H1 (cell line): Measurements from ENCODE around the gene IQSEC3. TPM values are rescaled to one million over a fixed set of nuclear protein-coding genes. Genes with fewer than 3 reads are reported as not detected.

ENCODE experiments used
- CTCF ChIA-PET: fragments of 300-600 bp; sonication (Branson Sonifier 250); formaldehyde crosslinking; loops from one replicate; lab custom pipeline; 2021; ENCODE audit not compliant: partially characterized antibody; lab: Charles Lee
- POLR2A ChIA-PET: fragments of 300-600 bp; sonication (Branson Sonifier 250); formaldehyde crosslinking; loops from one replicate; lab custom pipeline; 2021; ENCODE audit warnings: inconsistent platforms; ENCODE audit not compliant: partially characterized antibody; lab: Charles Lee
- DNase-seq, 2 experiments: peaks; one replicate each; pipeline versions ENCODE4 v3.0.0 to v3.0.0-alpha.2; 2010 to 2022; ENCODE audit warnings: low spot score in 2 of 2, low read depth in 1 of 2, mixed read lengths in 1 of 2
- FAIRE-seq: peaks from 2 replicates; lab custom pipeline; 2011; peaks lifted over from hg19 to GRCh38; lab: Jason Lieb, UNC
- H2AFZ ChIP-seq: 2 replicates; pipeline ENCODE4 v1.8.1; 2012; ENCODE audit warnings: low read length, inconsistent platforms
- H2AK5ac ChIP-seq: 2 replicates; pipeline ENCODE4 v1.6.1; 2013; ENCODE audit warnings: low read depth, low read length
- H2BK120ac ChIP-seq: replicated peaks from 2 replicates; pipeline ENCODE3; 2013; ENCODE audit warnings: low read depth, low read length, inconsistent platforms
- H2BK12ac ChIP-seq: 2 replicates; pipeline ENCODE4 v1.6.1; 2013; ENCODE audit warnings: low read depth, low read length
- H2BK15ac ChIP-seq: 2 replicates; pipeline ENCODE4 v1.6.1; 2013; ENCODE audit warnings: low read length
- H2BK20ac ChIP-seq: 2 replicates; pipeline ENCODE4 v1.6.1; 2013; ENCODE audit warnings: low read length
- H2BK5ac ChIP-seq: 2 replicates; pipeline ENCODE4 v1.6.1; 2013; ENCODE audit warnings: low read depth, low read length
- H3K14ac ChIP-seq: 2 replicates; pipeline ENCODE4 v1.6.1; 2013; ENCODE audit warnings: inconsistent platforms; ENCODE audit not compliant: insufficient read length
- H3K18ac ChIP-seq: 2 replicates; pipeline ENCODE4 v1.6.1; 2013; ENCODE audit warnings: low read length; ENCODE audit errors: extremely low read depth
- H3K23ac ChIP-seq: 2 replicates; pipeline ENCODE4 v1.6.1; 2013; ENCODE audit warnings: inconsistent platforms; ENCODE audit not compliant: insufficient read length
- H3K23me2 ChIP-seq: 2 replicates; pipeline ENCODE4 v1.6.1; 2013; ENCODE audit warnings: low read depth, low read length
- H3K27ac ChIP-seq: 2 replicates; pipeline ENCODE4 v1.6.1; 2011; ENCODE audit warnings: low read depth, low read length, inconsistent platforms
- H3K27me3 ChIP-seq, 4 experiments: replicated peaks in 1 of 4; 1 replicate in 1 of 4; 2 replicates in 3 of 4; pipeline versions ENCODE4 v1.6.1 to v1.8.1; 2011 to 2013; ENCODE audit warnings: low read length in 3 of 4, mild to moderate bottlenecking in 3 of 4, inconsistent platforms in 2 of 4, mixed read lengths in 2 of 4, moderate library complexity in 1 of 4; ENCODE audit not compliant: control insufficient read depth in 3 of 4, insufficient read depth in 3 of 4; ENCODE audit errors: extremely low read depth in 1 of 4
- H3K36me3 ChIP-seq, 4 experiments: 2 replicates each; pipeline versions ENCODE4 v1.6.1 to v1.8.1; 2011 to 2013; ENCODE audit warnings: mild to moderate bottlenecking in 4 of 4, low read length in 3 of 4, moderate library complexity in 2 of 4, control low read depth in 1 of 4, inconsistent platforms in 1 of 4; ENCODE audit not compliant: insufficient read depth in 4 of 4, control insufficient read depth in 2 of 4
- H3K4ac ChIP-seq: replicated peaks from 2 replicates; pipeline ENCODE3; 2013; ENCODE audit warnings: low read length, low read depth, mixed read lengths, inconsistent platforms; ENCODE audit not compliant: insufficient read length
- H3K4me1 ChIP-seq, 4 experiments: replicated peaks in 1 of 4; 1 replicate in 1 of 4; 2 replicates in 3 of 4; pipeline versions ENCODE4 v1.6.1 to v1.8.1; 2011 to 2013; ENCODE audit warnings: low read length in 3 of 4, inconsistent platforms in 2 of 4, mixed read lengths in 1 of 4; ENCODE audit not compliant: insufficient read depth in 4 of 4, control insufficient read depth in 3 of 4
- H3K4me2 ChIP-seq, 2 experiments: 2 replicates each; pipeline versions ENCODE4 v1.6.1 to v1.8.1; 2011 to 2013; ENCODE audit warnings: low read depth in 2 of 2, low read length in 2 of 2, control low read depth in 1 of 2, inconsistent platforms in 1 of 2, mild to moderate bottlenecking in 1 of 2; ENCODE audit not compliant: insufficient read depth in 1 of 2
- H3K4me3 ChIP-seq, 4 experiments: fragments of 200-600, 300-600 bp in 1 of 4; sonication (generic), shearing (Covaris generic), sonication (Bioruptor Twin) in 1 of 4; 2 replicates each; pipeline versions ENCODE4 v1.5.1 to v1.8.1; 2011 to 2016; ENCODE audit warnings: low read length in 4 of 4, low read depth in 3 of 4, control low read depth in 2 of 4, inconsistent platforms in 2 of 4, mild to moderate bottlenecking in 2 of 4, mixed read lengths in 1 of 4, moderate library complexity in 1 of 4; ENCODE audit not compliant: insufficient read depth in 2 of 4; ENCODE audit errors: extremely low read depth in 1 of 4
- H3K56ac ChIP-seq: replicated peaks from 2 replicates; pipeline ENCODE3; 2013; ENCODE audit warnings: low read depth, mild to moderate bottlenecking, mixed read lengths, low read length, inconsistent platforms; ENCODE audit not compliant: insufficient read length
- H3K79me1 ChIP-seq: 2 replicates; pipeline ENCODE4 v1.6.1; 2013; ENCODE audit warnings: low read depth, low read length, control low read depth
- H3K79me2 ChIP-seq, 2 experiments: 2 replicates each; pipeline versions ENCODE4 v1.6.1 to v1.8.1; 2012 to 2013; ENCODE audit warnings: low read length in 2 of 2, mild to moderate bottlenecking in 2 of 2, inconsistent platforms in 1 of 2; ENCODE audit not compliant: insufficient read depth in 2 of 2, control insufficient read depth in 1 of 2
- H3K9ac ChIP-seq, 4 experiments: replicated peaks in 1 of 4; 1 replicate in 1 of 4; 2 replicates in 3 of 4; pipeline versions ENCODE4 v1.6.1 to v1.8.1; 2011 to 2013; ENCODE audit warnings: low read depth in 3 of 4, low read length in 3 of 4, control low read depth in 2 of 4, mild to moderate bottlenecking in 2 of 4, moderate library complexity in 2 of 4, inconsistent platforms in 1 of 4; ENCODE audit errors: extremely low read depth in 1 of 4
- H3K9me3 ChIP-seq, 2 experiments: 2 replicates each; pipeline versions ENCODE4 v1.6.1 to v1.8.1; 2012 to 2013; ENCODE audit warnings: mild to moderate bottlenecking in 2 of 2, moderate library complexity in 2 of 2, control low read depth in 1 of 2, inconsistent platforms in 1 of 2, low read depth in 1 of 2, low read length in 1 of 2, mixed read lengths in 1 of 2; ENCODE audit not compliant: insufficient read depth in 2 of 2
- H4K20me1 ChIP-seq, 2 experiments: replicated peaks in 1 of 2; 2 replicates each; pipeline versions ENCODE3 to v1.8.1; 2011 to 2013; ENCODE audit warnings: inconsistent platforms in 2 of 2, low read length in 2 of 2, mild to moderate bottlenecking in 1 of 2; ENCODE audit not compliant: insufficient read depth in 2 of 2, control insufficient read depth in 1 of 2
- H4K5ac ChIP-seq: 2 replicates; pipeline ENCODE4 v1.6.1; 2013; ENCODE audit warnings: low read length, low read depth, mixed read lengths, inconsistent platforms; ENCODE audit not compliant: insufficient read length
- H4K8ac ChIP-seq: 2 replicates; pipeline ENCODE4 v1.8.0; 2013; ENCODE audit warnings: mild to moderate bottlenecking, moderate library complexity, low read length, inconsistent platforms; ENCODE audit not compliant: insufficient read depth; ENCODE audit errors: extremely low read depth
- H4K91ac ChIP-seq: replicated peaks from 2 replicates; pipeline ENCODE3; 2013; ENCODE audit warnings: low read length, mixed read lengths, inconsistent platforms; ENCODE audit not compliant: insufficient read length
- ASH2L ChIP-seq: fragments of 200-600, 300-600 bp; sonication (generic); IDR thresholded peaks from one replicate; pipeline ENCODE4 v1.7.1; 2017; ENCODE audit warnings: low read length
- GABPA ChIP-seq: IDR thresholded peaks from 2 replicates; pipeline ENCODE4 v1.6.1; 2011; ENCODE audit warnings: mild to moderate bottlenecking, low read length, moderate library complexity, borderline replicate concordance; ENCODE audit not compliant: insufficient read depth
- HDAC2 ChIP-seq, 2 experiments: fragments of 300-600 bp in 1 of 2; sonication (generic) in 1 of 2; IDR thresholded peaks; 2 replicates each; pipeline ENCODE4 v1.6.1; 2011 to 2012; ENCODE audit warnings: low read depth in 2 of 2, low read length in 2 of 2, mild to moderate bottlenecking in 2 of 2, moderate library complexity in 2 of 2, borderline replicate concordance in 1 of 2, inconsistent platforms in 1 of 2
- MAX ChIP-seq: IDR thresholded peaks from 2 replicates; pipeline ENCODE4 v1.6.1; 2012; ENCODE audit warnings: inconsistent platforms
- PHF8 ChIP-seq: fragments of 200-600 bp; sonication (generic); conservative IDR thresholded peaks from 2 replicates; pipeline ENCODE4 v1.7.1; 2012; ENCODE audit warnings: low read depth, mild to moderate bottlenecking, inconsistent platforms, low read length, moderate library complexity
- POLR2A ChIP-seq, 2 experiments: IDR thresholded peaks; 1 replicate in 1 of 2; 2 replicates in 1 of 2; pipeline ENCODE4 v1.6.1; 2011; ENCODE audit warnings: low read depth in 2 of 2, low read length in 2 of 2, mild to moderate bottlenecking in 2 of 2; ENCODE audit errors: control extremely low read depth in 1 of 2
- POU5F1 ChIP-seq: IDR thresholded peaks from 2 replicates; pipeline ENCODE4 v1.6.1; 2011; ENCODE audit warnings: low read depth, mild to moderate bottlenecking, low read length, moderate library complexity
- SIRT6 ChIP-seq: IDR thresholded peaks from one replicate; pipeline ENCODE4 v1.7.1; 2012; ENCODE audit warnings: low read length, inconsistent platforms
- SP4 ChIP-seq: IDR thresholded peaks from 2 replicates; pipeline ENCODE4 v1.6.1; 2012; ENCODE audit warnings: low read length, inconsistent platforms
- WGBS, 2 experiments: shearing (Covaris generic) in 1 of 2; methylation state at CpG; one replicate each; pipeline versions ENCODE4 v1.1.6 to v1.1.7; 2013 to 2015; ENCODE audit warnings: low lambda C conversion rate in 2 of 2, mixed read lengths in 2 of 2, inconsistent platforms in 1 of 2, low coverage in 1 of 2, missing lambda C conversion rate in 1 of 2; ENCODE audit not compliant: insufficient replicate concordance in 2 of 2, insufficient coverage in 1 of 2, insufficient read length in 1 of 2; ENCODE audit errors: extremely low coverage in 1 of 2, missing lambda C conversion rate in 1 of 2; 5-methylcytosine and 5-hydroxymethylcytosine counted together
- polyA plus RNA-seq, 7 experiments: library from polyadenylated mRNA; depleted of rRNA in 3 of 7; stranded (reverse) in 5 of 7; unstranded in 2 of 7; fragments of >200 nt in 5 of 7; fragments of 200-250 nt in 2 of 7; gene quantifications; 1 replicate in 5 of 7; 2 replicates in 1 of 7; 4 replicates in 1 of 7; pipeline versions ENCODE4 v1.2.1 to v1.2.3, GENCODE V29; 2011 to 2013; ENCODE audit warnings: missing spikeins in 2 of 7, mixed read lengths in 2 of 7
- total RNA-seq: library from RNA; stranded (reverse); fragmentation: NEBNext Ultra II Directional; extraction: Animal tissue kit (Norgen Biotek cat#: 25700); gene quantifications from 2 replicates; pipeline ENCODE4 v1.2.1, GENCODE V29; 2021

IQSEC3 gene
- total and polyA plus RNA-seq, 2 of the 8 experiments (the other 6 are each of a cell fraction or from before 2014, with no cell fraction given) = 1.2 to 3.1 TPM

GRCh38 chr12:148676-149416 lies 82.3 kb downstream of the IQSEC3 start:
- DNase-seq = no peak
- POLR2A ChIA-PET = interaction anchor here (2.5 to 3.0 kb wide), 2 partner anchors 10 to 23 kb away, joined by 6 to 19 read pairs; no protein-coding TSS in a partner anchor

More at GRCh38 chr12:148676-149416, 82.3 kb downstream of the IQSEC3 start:
- H2BK120ac ChIP-seq = no peak overlapping the region
- no peaks in the 10 kb centered on the region for H3K9me3 ChIP-seq
- H3K36me3 ChIP-seq = no peaks in the 10 kb centered on the region
- no peak overlapping the region for H3K27ac ChIP-seq
- H2BK15ac ChIP-seq = peak overlapping the region; percentile 37; the same call in 1 of the 2 replicates
- no peaks in the 10 kb centered on the region for H3K23me2 ChIP-seq
- no peak overlapping the region for H3K23ac ChIP-seq
- H2BK12ac ChIP-seq = peak overlapping the region; percentile 22; the same call in 1 of the 2 replicates
- no peak overlapping the region for H3K56ac ChIP-seq
- no peak overlapping the region for H4K5ac ChIP-seq
- no peak overlapping the region for H3K9ac ChIP-seq
- H2AK5ac ChIP-seq = no peak overlapping the region
- H3K79me1 ChIP-seq = no peaks in the 10 kb centered on the region
- WGBS, 2 experiments = 86% methylated on average over 18 of the region's 18 CpGs; no CpG with 5 or more reads in 1 of the 2 experiments
- no peak overlapping the region for H2AFZ ChIP-seq
- no peaks in the 10 kb centered on the region for H3K79me2 ChIP-seq
- H4K20me1 ChIP-seq = no peaks in the 10 kb centered on the region
- no peak overlapping the region for H3K4ac ChIP-seq
- no peak overlapping the region for H2BK20ac ChIP-seq
- TF ChIP-seq PHF8 (no peak), SP4 (no peak), POLR2A (IDR thresholded peaks at IDR 0.05; ENCODE audit: control extremely low read depth in 1 of 2, low read depth in 2 of 2, low read length in 2 of 2) (no peak), GABPA (no peak), HDAC2 (IDR thresholded peaks at IDR 0.05; ENCODE audit: borderline replicate concordance in 1 of 2, low read depth in 2 of 2, low read length in 2 of 2) (no peak), POU5F1 (no peak), SIRT6 (no peak), MAX (no peak), ASH2L (no peak)
- FAIRE-seq = no peak
- H3K18ac ChIP-seq = 0 out of 2 replicates have a peak overlapping the region, but pooled peaks have one; percentile 9
- H4K91ac ChIP-seq = peak overlapping the region; percentile 9
- peak overlapping the region; percentile 46; the same call in 1 of the 2 replicates for H2BK5ac ChIP-seq
- H3K4me1 ChIP-seq = peaks cover 0 to 15% (median 4%) of the 10 kb centered on the region in 4 experiments; a peak in 6 of 7 replicates
- H3K4me3 ChIP-seq = no peak overlapping the region
- no peak overlapping the region for H3K14ac ChIP-seq
- CTCF ChIA-PET = interaction anchor here (0.6 to 8.0 kb wide), 12 partner anchors 11 to 78 kb away, joined by 3 to 51 read pairs (median 4); no protein-coding TSS in a partner anchor
- no peaks in the 10 kb centered on the region for H3K27me3 ChIP-seq
- no peak overlapping the region for H3K4me2 ChIP-seq
- H4K8ac ChIP-seq = no peak overlapping the region; the same call in 1 of the 2 replicates
